Immature natural killer cell (primary cell): Measurements from ENCODE around the gene CLCN1. TPM values are rescaled to one million over a fixed set of nuclear protein-coding genes. Genes with fewer than 3 reads are reported as not detected.
"Not testable (repeated sequence)": the region's sequence is repeated elsewhere in the genome, so short reads cannot be mapped to it uniquely, and the experiment has no call there.

ENCODE experiments used
- DNase-seq, 3 donors: peaks; one replicate each; pipeline ENCODE4 v3.0.0; 2022; ENCODE audit warnings: mixed read lengths in 1 of 3
- H3K27ac Mint-ChIP-seq, 6 donors: one replicate each; pipeline ENCODE4 v1.8.0; 2020; ENCODE audit warnings: mixed read lengths in 6 of 6, mild to moderate bottlenecking in 5 of 6, inconsistent platforms in 4 of 6, moderate library complexity in 3 of 6
- H3K27me3 Mint-ChIP-seq, 3 donors: one replicate each; pipeline ENCODE4 v1.8.0; 2020 to 2021; ENCODE audit warnings: low read depth in 3 of 3, mild to moderate bottlenecking in 3 of 3, mixed read lengths in 3 of 3, moderate library complexity in 3 of 3, inconsistent platforms in 1 of 3
- H3K36me3 Mint-ChIP-seq, 3 donors: one replicate each; pipeline ENCODE4 v1.8.0; 2020; ENCODE audit warnings: mixed read lengths in 3 of 3, inconsistent platforms in 2 of 3, mild to moderate bottlenecking in 2 of 3
- H3K4me1 Mint-ChIP-seq, 2 donors: one replicate each; pipeline ENCODE4 v1.8.0; 2020; ENCODE audit warnings: inconsistent platforms in 2 of 2, mild to moderate bottlenecking in 2 of 2, mixed read lengths in 2 of 2, moderate library complexity in 1 of 2
- H3K4me3 Mint-ChIP-seq, 5 donors: one replicate each; pipeline ENCODE4 v1.8.0; 2020; ENCODE audit warnings: mild to moderate bottlenecking in 5 of 5, mixed read lengths in 5 of 5, inconsistent platforms in 3 of 5, moderate library complexity in 3 of 5
- H3K9me3 Mint-ChIP-seq, 6 donors: one replicate each; pipeline ENCODE4 v1.8.0; 2020; ENCODE audit warnings: mild to moderate bottlenecking in 6 of 6, mixed read lengths in 6 of 6, inconsistent platforms in 4 of 6, moderate library complexity in 3 of 6
- polyA plus RNA-seq, 3 donors: library from polyadenylated mRNA; unstranded; fragments of 300-500 nt; fragmentation: Illumina TruSeq; gene quantifications; one replicate each; pipeline ENCODE4 v1.2.3, GENCODE V29; 2021

CLCN1 gene
- polyA plus RNA-seq, 3 donors from 2014 or later = 0.07 TPM; not detected in 2

DNA sequence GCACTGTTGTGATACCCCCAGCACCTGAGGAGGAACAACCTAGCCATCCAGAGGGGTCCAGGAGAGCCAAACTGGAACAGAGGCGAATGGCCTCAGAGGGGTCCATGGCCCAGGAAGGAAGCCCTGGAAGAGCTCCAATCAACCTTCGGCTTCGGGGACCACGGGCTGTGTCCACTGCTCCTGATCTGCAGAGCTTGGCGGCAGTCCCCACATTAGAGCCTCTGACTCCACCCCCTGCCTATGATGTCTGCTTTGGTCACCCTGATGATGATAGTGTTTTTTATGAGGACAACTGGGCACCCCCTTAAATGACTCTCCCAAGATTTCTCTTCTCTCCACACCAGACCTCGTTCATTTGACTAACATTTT is 29.4 kb upstream of the CLCN1 start:
- H3K27ac Mint-ChIP-seq = peak overlapping the region in 2 of 6 donors; percentile 33 to 82
- H3K4me3 Mint-ChIP-seq = peak overlapping the region in 4 of 5 donors; percentile 75 to 94 (median 90)
- DNase-seq = no peak
- no peaks in the 10 kb centered on the region for H3K9me3 Mint-ChIP-seq
- H3K36me3 Mint-ChIP-seq = peaks cover 0 to 2% (median 0%) of the 10 kb centered on the region in 3 donors
- H3K27me3 Mint-ChIP-seq = peaks cover 4 to 9% (median 5%) of the 10 kb centered on the region in 3 donors
- peaks cover 39 to 46% of the 10 kb centered on the region in 2 donors for H3K4me1 Mint-ChIP-seq

GRCh38 chr7:143287339-143287934 is 28.5 kb upstream of the CLCN1 start:
- Mint-ChIP-seq H3K9me3 (no peaks in the 10 kb centered on the region), H3K4me3 (peak overlapping the region; percentile 75 to 94 (median 93)), H3K27me3 (peaks cover 4 to 9% (median 5%) of the 10 kb centered on the region in 3 donors), H3K36me3 (peaks cover 4 to 9% (median 5%) of the 10 kb centered on the region in 3 donors), H3K27ac (peak overlapping the region; percentile 77 to 92 (median 82)), H3K4me1 (peaks cover 39 to 48% of the 10 kb centered on the region in 2 donors)
- no peak for DNase-seq

DNA sequence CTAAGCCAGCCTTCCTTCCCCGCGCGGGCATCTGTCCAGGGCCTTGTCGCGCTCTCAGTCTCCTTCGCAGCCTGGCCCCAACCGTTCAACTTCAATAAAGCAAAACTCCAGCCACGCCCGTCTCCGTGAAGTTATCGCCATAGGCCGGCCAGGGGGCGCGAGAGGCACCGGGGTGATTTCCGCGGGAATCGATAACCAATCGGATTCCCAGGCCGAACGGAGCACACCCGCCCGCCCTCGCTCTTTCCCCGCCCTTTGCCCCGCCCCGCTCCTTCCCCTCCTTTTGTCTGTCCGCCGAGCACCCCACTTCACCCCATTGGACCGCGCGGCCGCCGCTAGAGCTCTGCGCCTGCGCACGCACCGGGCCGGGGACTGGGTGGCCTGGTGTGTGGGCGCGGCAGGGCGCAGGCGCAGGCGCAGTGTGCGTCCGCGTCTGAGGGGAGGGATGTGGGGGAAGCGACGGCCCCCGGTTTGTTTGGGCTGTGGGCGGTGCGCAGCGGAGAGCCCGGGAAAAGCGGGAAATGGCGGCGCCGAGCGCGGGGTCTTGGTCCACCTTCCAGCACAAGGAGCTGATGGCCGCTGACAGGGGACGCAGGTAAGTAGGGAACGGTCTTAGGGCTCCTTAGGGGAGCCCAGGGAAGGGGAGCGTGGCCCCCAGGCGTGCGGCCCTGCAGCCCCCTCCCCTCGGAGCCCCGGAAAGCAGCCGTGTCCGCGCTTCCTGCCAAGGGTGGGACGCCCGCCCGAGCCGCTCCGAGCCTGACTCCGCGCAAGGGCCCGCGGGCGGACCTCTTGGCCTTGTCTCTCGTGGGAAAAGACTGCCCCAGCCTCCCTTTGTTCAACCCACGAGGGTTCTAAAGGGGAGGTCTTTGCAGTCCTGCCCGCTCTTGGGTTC is 27.7 kb upstream of the CLCN1 start, which contains the start of gene CASP2:
Gene CASP2, plus strand, starts transcription at position 417 of the 892 bp plus-strand sequence. Its CDS starts 105 bp downstream, at position 522.
- Mint-ChIP-seq H3K36me3 (peaks cover 4 to 9% (median 5%) of the 10 kb centered on the region in 3 donors), H3K4me1 (peaks cover 39 to 48% of the 10 kb centered on the region in 2 donors), H3K27me3 (peaks cover 4 to 9% (median 5%) of the 10 kb centered on the region in 3 donors), H3K27ac (peak within 1 kb of the TSS; percentile 82 to 97 (median 92)), H3K4me3 (peak within 1 kb of the TSS; percentile 93 to 98 (median 95)), H3K9me3 (no peaks in the 10 kb centered on the region)
- DNase-seq = peak; percentile 99

DNA sequence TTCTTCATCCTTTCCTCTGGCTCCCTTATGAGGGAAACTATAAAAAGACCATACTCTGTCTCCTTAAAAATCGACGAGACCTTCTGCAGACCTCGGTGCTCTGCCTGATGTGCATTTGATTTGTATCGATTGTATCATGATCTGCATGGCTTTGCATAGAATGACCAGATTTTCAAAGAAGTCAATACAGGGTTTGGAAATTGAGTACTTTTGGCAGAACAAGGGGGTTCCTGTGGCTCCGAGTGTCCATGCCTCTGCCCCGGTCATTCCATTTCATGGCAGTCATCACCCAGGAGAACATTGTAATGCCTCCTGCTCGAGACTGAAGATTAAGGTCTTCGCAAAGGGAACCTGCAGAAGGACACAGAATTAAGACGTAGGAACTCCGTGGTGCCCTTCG is 27.1 kb upstream of the CLCN1 start:
- Mint-ChIP-seq H3K36me3 (peaks cover 4 to 13% (median 12%) of the 10 kb centered on the region in 3 donors), H3K27ac (peak overlapping the region; percentile 82 to 97 (median 92)), H3K4me1 (peaks cover 39 to 48% of the 10 kb centered on the region in 2 donors), H3K27me3 (peaks cover 4 to 9% (median 5%) of the 10 kb centered on the region in 3 donors), H3K9me3 (no peaks in the 10 kb centered on the region), H3K4me3 (peak overlapping the region; percentile 93 to 98 (median 95))
- no peak for DNase-seq

GRCh38 chr7:143289421-143289820 is 26.5 kb upstream of the CLCN1 start:
- Mint-ChIP-seq H3K27me3 (peaks cover 4 to 9% (median 5%) of the 10 kb centered on the region in 3 donors), H3K27ac (peak overlapping the region; percentile 82 to 97 (median 92)), H3K9me3 (no peaks in the 10 kb centered on the region), H3K36me3 (peaks cover 9 to 19% (median 18%) of the 10 kb centered on the region in 3 donors), H3K4me1 (peaks cover 39 to 48% of the 10 kb centered on the region in 2 donors), H3K4me3 (peak overlapping the region; percentile 93 to 98 (median 95))
- DNase-seq = no peak

GRCh38 chr7:143289888-143290287 is 26.0 kb upstream of the CLCN1 start:
- not testable (repeated sequence) for H3K27me3 Mint-ChIP-seq, DNase-seq, H3K9me3 Mint-ChIP-seq
- H3K4me3 Mint-ChIP-seq = peak overlapping the region; percentile 93 to 98 (median 95)
- H3K27ac Mint-ChIP-seq = peak overlapping the region in 4 of 6 donors; percentile 18 to 82 (median 28)
- H3K4me1 Mint-ChIP-seq = peaks cover 39 to 48% of the 10 kb centered on the region in 2 donors
- H3K36me3 Mint-ChIP-seq = peaks cover 14 to 22% (median 21%) of the 10 kb centered on the region in 3 donors

GRCh38 chr7:143290293-143290692 is 25.6 kb upstream of the CLCN1 start:
- H3K27ac Mint-ChIP-seq = no peak overlapping the region
- no peaks in the 10 kb centered on the region for H3K9me3 Mint-ChIP-seq
- DNase-seq = no peak
- H3K4me3 Mint-ChIP-seq = peak overlapping the region; percentile 6 to 98 (median 93)
- H3K27me3 Mint-ChIP-seq = peaks cover 4 to 7% (median 5%) of the 10 kb centered on the region in 3 donors
- peaks cover 16 to 26% (median 24%) of the 10 kb centered on the region in 3 donors for H3K36me3 Mint-ChIP-seq
- peaks cover 39 to 50% of the 10 kb centered on the region in 2 donors for H3K4me1 Mint-ChIP-seq

- peaks cover 22 to 48% (median 28%) of the 10 kb centered on the region in 3 donors for H3K36me3 Mint-ChIP-seq
- no peak overlapping the region for H3K27ac Mint-ChIP-seq
- no peak for DNase-seq
- peaks cover 36 to 56% of the 10 kb centered on the region in 2 donors for H3K4me1 Mint-ChIP-seq
- no peak overlapping the region for H3K4me3 Mint-ChIP-seq
- H3K27me3 Mint-ChIP-seq = peaks cover 4 to 7% (median 4%) of the 10 kb centered on the region in 3 donors
- no peaks in the 10 kb centered on the region for H3K9me3 Mint-ChIP-seq
These were observed 23.0 kb upstream of the CLCN1 start for GRCh38 chr7:143292876-143293275.

- Mint-ChIP-seq H3K36me3 (peaks cover 35 to 72% (median 43%) of the 10 kb centered on the region in 3 donors), H3K9me3 (no peaks in the 10 kb centered on the region), H3K4me3 (no peak overlapping the region), H3K4me1 (peaks cover 15 to 35% of the 10 kb centered on the region in 2 donors), H3K27ac (peak overlapping the region in 2 of 6 donors; percentile 17 to 49), H3K27me3 (no peaks in the 10 kb centered on the region)
- no peak for DNase-seq
These were observed 20.0 kb upstream of the CLCN1 start for GRCh38 chr7:143295870-143296269.

DNA sequence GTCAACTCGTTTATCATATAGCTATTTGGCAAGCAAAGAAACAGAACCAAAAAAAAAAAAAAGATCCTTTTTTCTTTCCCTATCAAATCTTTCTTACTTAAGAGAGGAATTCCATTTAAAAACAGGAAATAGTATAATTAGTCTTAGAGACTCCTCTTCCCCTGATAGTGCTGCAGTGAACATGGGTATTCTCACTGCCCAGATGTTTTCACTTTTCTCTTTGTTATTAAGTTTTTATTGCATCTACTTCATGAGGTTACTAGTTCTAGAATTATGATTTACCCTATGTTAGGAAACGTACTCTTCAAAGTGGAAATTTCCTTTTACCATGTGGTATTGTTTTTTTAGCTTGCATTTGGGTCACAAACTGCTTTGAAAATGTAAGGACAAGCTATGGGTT is 19.2 kb upstream of the CLCN1 start:
- Mint-ChIP-seq H3K36me3 (peaks cover 40 to 80% (median 47%) of the 10 kb centered on the region in 3 donors), H3K4me1 (peaks cover 9 to 27% of the 10 kb centered on the region in 2 donors), H3K27ac (no peak overlapping the region), H3K9me3 (no peaks in the 10 kb centered on the region), H3K27me3 (no peaks in the 10 kb centered on the region), H3K4me3 (no peak overlapping the region)
- no peak for DNase-seq

GRCh38 chr7:143299346-143299745 is 16.6 kb upstream of the CLCN1 start:
- Mint-ChIP-seq H3K36me3 (peaks cover 39 to 81% (median 48%) of the 10 kb centered on the region in 3 donors), H3K27ac (peak overlapping the region in 2 of 6 donors; percentile 9 to 40), H3K4me1 (peaks cover 9 to 27% of the 10 kb centered on the region in 2 donors), H3K4me3 (no peak overlapping the region), H3K27me3 (no peaks in the 10 kb centered on the region), H3K9me3 (no peaks in the 10 kb centered on the region)
- no peak for DNase-seq

DNA sequence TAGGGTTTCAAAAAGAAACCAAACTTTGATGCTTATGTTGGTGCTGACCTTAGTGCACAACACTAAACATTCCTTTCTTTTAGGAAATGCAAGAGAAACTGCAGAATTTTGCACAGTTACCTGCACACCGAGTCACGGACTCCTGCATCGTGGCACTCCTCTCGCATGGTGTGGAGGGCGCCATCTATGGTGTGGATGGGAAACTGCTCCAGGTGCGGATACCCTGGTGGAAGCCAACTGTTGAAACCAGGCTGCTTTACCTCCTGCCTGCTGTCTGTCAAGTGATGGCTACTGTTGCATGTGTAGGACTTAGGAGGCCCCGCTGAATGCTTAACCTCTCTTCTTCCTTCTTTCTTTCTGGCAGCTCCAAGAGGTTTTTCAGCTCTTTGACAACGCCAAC is 16.1 kb upstream of the CLCN1 start:
- H3K36me3 Mint-ChIP-seq = peaks cover 41 to 81% (median 43%) of the 10 kb centered on the region in 3 donors
- no peaks in the 10 kb centered on the region for H3K9me3 Mint-ChIP-seq
- peak in 1 of 3 donors; percentile 28 for DNase-seq
- H3K27me3 Mint-ChIP-seq = no peaks in the 10 kb centered on the region
- no peak overlapping the region for H3K4me3 Mint-ChIP-seq
- H3K27ac Mint-ChIP-seq = no peak overlapping the region
- peaks cover 9 to 27% of the 10 kb centered on the region in 2 donors for H3K4me1 Mint-ChIP-seq
